Fibroblast of the aortic adventitia (primary cell): ENCODE data around the gene ADRA2C. TPM values are rescaled to one million over a fixed set of nuclear protein-coding genes. Genes with fewer than 3 reads are reported as not detected.

Experiments used
- DNase-seq: peaks from one replicate; pipeline ENCODE4 v3.0.0-alpha.2; 2010; ENCODE audit warnings: low read depth
- H3K4me3 ChIP-seq: 2 replicates; pipeline ENCODE4 v1.5.1; 2011; ENCODE audit warnings: low read depth, mild to moderate bottlenecking, control low read depth, low read length, moderate library complexity
- CTCF ChIP-seq: IDR thresholded peaks from 2 replicates; pipeline ENCODE4 v1.5.1; 2011; ENCODE audit warnings: mild to moderate bottlenecking, low read length, control low read depth, inconsistent platforms; ENCODE audit not compliant: insufficient read depth
- total RNA-seq: library from RNA; depleted of rRNA; stranded (reverse); fragments of >200 nt; gene quantifications from 2 replicates; pipeline ENCODE4 v1.2.3, GENCODE V29; 2012; ENCODE audit warnings: low replicate concordance

Gene ADRA2C
- total RNA-seq, 1 donor, result not detected

- DNase-seq, result no peak
- TF ChIP-seq CTCF, result no peak
- H3K4me3 ChIP-seq, result no peak overlapping the region
These were observed 17.1 kb upstream of the ADRA2C start for GRCh38 chr4:3749081-3749480.

- no peak overlapping the region for H3K4me3 ChIP-seq
- TF ChIP-seq CTCF, result no peak
- no peak for DNase-seq
These were observed 15.9 kb upstream of the ADRA2C start for GRCh38 chr4:3750334-3750733.

DNA sequence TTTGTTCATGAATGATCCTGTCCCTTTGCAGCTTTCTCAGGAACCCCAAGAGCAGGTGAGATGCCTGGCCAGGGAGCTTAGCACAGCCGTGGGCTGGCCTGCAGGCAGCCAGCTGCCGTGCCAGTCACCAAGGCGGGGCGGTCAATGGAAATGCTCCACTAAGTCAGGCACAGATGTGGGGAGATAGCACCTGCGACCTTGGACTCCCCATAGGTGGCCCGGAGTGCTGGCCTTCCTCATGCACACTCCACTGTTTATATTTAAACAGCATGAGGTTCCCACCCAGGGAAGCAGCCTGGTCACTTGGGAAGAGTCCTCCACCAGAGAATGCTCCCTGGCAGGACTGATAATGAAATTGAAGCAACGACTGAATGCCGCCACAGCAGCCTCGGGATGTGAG, 14.2 kb upstream of the ADRA2C start:
- TF ChIP-seq CTCF, result no peak
- no peak overlapping the region for H3K4me3 ChIP-seq
- DNase-seq, result no peak

- DNase-seq, result no peak
- no peak overlapping the region for H3K4me3 ChIP-seq
- TF ChIP-seq CTCF, result no peak
These were observed 12.3 kb upstream of the ADRA2C start for GRCh38 chr4:3753726-3754412.

- TF ChIP-seq CTCF, result no peak
- no peak for DNase-seq
These were observed 9.7 kb upstream of the ADRA2C start for GRCh38 chr4:3756343-3757059.

DNA sequence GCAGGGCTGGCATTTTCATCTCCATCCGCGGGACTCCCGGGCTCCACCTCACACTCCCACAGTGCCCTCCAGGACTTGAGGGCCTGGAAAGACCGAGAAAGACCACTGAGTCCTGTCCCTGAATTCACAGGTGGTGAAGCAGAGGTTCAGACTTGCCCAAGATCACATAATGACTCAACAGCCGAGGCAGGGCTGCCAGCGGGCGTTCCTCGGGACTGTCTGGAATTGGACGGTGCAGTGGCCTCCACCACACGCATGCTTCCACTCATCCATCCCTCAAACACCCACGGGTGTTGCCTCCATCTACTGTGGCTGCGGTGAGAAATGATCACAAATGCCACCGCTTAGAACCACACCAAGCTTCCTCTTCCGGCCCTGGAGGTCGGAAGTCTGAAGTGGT, 6.9 kb upstream of the ADRA2C start:
- no peak for TF ChIP-seq CTCF
- DNase-seq, result no peak
- H3K4me3 ChIP-seq, result no peak overlapping the region

More at GRCh38 chr4:3756343-3757059, 9.7 kb upstream of the ADRA2C start:
- H3K4me3 ChIP-seq, result no peak overlapping the region

- no peak overlapping the region for H3K4me3 ChIP-seq
- no peak for TF ChIP-seq CTCF
- no peak for DNase-seq
These were observed 5.8 kb upstream of the ADRA2C start for GRCh38 chr4:3760346-3760745.
